Inflammatory macrophage treated with lipopolysaccharide for 4 hours (primary cell): ENCODE measurements around the gene CA14.
"Not testable (repeated sequence)": the region's sequence is repeated elsewhere in the genome, so short reads cannot be mapped to it uniquely, and the experiment has no call there.

Experiments used
- DNase-seq: peaks from one replicate; pipeline ENCODE4 v3.0.0-alpha.2; 2020

The CA14 gene

GRCh38 chr1:150257624-150258585, at the start of gene CA14:
TSS of gene CA14 (plus strand) at chr1:150257774. CDS start at chr1:150258129, 355 bp downstream.
- DNase-seq, result no peak

DNA sequence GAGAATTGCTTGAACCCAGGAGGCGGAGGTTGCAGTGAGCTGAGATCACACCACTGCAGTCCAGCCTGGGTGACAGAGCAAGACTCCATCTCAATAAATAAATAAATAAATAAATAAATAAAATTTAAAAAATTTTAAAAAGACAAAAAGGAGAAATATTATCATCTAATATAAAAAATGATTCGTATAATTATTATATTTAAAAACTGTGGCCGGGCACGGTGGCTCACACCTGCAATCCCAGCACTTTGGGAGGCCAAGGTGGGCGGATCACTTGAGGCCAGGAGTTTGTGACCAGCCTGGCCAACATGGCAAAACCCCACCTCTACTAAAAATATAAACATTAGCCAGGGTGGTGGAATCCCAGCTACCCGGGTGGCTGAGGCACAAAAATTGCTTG, 49.1 kb upstream of the CA14 start:
- DNase-seq, result not testable (repeated sequence)

DNA sequence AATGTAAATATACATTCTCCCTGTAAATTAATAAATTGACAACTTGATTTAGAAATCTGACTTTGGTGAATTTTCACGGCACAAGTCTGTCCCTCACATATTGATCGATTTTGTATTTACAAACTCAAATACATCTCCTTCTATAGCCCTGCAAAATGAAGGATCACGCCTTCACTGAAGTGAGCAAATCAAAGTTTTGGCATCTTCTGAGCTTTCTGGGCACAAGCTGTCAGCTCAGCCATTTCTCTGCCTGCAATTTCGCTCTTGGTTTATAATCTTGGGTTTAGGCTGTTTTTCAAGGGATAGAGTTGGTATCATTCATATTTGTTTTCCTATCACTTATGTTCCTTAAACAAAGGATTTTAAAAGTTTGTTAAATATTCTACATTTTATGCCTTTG, 47.5 kb upstream of the CA14 start:
- DNase-seq, result no peak

DNA sequence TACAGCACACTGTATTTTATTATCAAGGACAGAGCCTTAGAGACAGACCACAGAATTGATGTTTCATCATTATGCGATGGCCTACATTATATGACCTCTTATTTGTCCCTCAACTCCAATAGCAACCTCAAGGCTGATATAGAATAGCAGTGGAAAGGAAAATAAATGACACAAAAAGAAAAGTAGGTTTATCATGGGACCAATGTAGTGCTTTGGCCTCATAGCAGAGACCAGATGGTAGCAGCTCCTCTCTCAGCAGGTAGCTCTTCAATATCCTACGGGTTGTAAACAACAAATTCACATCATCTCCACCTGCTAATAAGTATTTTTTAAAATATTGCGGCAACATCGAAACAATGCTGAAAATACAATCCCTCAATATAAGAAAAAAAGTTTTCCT, 46.9 kb upstream of the CA14 start:
- no peak for DNase-seq

DNA sequence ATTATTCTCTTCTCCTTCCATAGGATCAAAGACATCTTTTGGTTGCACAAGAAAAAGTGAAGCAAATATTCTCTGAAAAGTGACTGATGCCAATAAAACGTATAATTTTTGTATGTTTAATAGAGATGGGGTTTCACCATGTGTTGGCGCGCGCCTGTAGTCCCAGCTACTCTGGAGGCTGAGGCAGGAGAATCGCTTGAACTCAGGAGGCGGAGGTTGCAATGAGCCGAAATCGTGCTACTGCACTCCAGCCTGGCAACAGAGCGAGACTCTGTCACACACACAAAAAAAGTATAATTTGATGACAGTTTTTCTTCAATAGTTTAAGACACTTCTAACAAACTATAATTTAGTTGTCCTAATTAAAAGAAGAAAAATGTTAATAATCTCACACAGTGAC, 45.5 kb upstream of the CA14 start:
- DNase-seq, result no peak

GRCh38 chr1:150213170-150214098, 44.1 kb upstream of the CA14 start:
- DNase-seq, result peak; percentile 98

DNA sequence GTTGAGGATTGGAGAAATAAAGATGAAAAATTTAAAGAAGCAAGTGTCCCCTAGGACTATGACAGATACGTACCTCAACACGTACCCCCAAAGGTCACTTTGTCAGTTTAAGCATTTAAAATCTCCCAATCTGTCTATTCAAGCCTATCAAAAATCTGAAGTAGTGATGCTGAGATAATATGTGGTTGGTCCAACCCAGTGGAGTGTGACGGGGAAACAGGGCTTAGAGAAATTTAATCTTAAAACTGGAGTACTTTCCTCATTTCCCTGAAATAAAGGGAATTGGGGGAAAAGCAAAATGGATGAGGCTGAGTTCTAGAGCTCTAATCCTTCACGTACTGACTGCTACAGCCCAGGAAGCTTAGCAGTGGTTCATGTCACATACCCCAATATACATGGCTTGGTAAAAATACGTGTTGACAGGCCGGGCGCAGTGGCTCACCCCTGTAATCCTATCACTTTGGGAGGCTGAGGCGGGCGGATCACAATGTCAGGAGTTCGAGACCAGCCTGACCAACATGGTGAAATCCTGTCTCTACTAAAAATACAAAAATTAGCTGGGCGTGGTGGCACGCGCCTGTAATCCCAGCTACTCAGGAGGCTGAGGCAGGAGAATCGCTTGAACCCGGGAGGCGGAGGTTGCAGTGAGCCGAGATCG, 43.3 kb upstream of the CA14 start:
- DNase-seq, result not testable (repeated sequence)

DNA sequence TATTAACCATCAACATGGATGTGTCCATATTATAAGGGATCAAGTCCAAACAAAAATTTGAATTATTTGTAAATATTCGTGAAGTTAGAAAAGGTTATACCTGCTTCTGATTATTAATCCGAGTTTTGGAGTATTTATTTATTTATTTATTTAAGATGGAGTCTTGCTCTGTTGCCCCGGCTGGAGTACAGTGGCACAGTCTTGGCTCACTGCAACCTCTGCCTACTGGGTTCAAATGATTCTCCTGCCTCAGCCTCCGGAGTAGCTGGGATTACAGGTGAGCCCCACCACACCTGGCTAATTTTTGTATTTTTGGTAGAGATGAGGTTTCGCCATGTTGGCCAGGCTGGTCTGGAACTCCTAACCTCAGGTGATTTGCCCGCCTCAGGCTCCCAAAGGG, 41.7 kb upstream of the CA14 start:
- DNase-seq, result not testable (repeated sequence)

GRCh38 chr1:150221552-150221951, 36.0 kb upstream of the CA14 start:
- DNase-seq, result peak; percentile 19

DNA sequence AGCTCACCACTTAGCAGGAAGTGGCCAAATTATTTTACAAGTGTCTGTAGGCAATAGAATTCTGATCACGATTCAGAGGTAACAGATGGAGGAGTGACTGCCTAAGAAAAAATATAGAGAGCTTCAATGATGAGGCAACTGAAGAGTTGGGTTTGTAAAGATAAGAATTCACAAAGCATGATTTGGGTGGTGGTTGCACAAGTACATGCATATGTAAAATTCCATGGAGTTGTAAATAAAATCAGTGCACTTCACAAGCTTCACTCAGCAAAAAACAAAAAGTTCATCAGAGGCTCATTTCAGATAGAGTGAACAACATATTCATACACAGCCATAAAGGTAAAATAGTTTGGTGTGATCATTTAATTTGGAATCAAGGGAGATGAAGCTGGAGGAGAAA, 32.6 kb upstream of the CA14 start:
- DNase-seq, result no peak

GRCh38 chr1:150225546-150225945, 32.0 kb upstream of the CA14 start:
- no peak for DNase-seq

- no peak for DNase-seq
Measured at GRCh38 chr1:150226486-150226885, 31.1 kb upstream of the CA14 start.

GRCh38 chr1:150227228-150227627, 30.3 kb upstream of the CA14 start:
- no peak for DNase-seq

- not testable (repeated sequence) for DNase-seq
Measured at GRCh38 chr1:150228246-150228645, 29.3 kb upstream of the CA14 start.

DNA sequence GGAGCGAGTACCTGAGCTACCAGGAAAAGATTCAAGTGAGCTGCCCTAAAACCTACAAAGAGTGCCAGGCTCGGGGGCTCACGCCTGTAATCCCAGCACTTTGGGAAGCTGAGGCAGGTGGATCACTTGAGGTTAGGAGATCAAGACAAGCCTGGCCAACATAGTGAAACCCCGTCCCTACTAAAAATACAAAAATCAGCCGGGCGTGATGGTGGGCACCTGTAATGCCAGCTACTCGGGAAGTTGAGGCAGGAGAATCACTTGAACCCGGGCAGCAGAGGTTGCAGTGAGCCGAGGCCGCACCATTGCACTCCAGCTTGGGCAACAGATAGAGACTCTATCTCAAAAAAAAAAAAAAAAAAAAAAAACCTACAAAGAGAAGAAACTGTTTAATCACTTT, 24.7 kb upstream of the CA14 start:
- not testable (repeated sequence) for DNase-seq

GRCh38 chr1:150233359-150234308, 23.9 kb upstream of the CA14 start:
- peak; percentile 33 for DNase-seq

DNA sequence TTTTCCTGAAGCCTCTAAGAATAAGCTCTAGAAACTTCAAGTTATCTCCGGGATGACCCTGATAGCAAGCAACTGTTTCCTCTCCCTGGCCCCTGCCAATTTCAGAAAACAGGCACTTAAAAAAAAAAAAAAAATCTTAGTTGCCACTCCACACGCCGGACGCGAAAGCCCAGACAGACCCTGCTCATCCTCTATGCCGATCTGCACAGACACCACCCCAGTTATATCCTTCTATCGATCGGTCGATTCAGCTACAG, 23.3 kb upstream of the CA14 start:
- DNase-seq, result no peak

DNA sequence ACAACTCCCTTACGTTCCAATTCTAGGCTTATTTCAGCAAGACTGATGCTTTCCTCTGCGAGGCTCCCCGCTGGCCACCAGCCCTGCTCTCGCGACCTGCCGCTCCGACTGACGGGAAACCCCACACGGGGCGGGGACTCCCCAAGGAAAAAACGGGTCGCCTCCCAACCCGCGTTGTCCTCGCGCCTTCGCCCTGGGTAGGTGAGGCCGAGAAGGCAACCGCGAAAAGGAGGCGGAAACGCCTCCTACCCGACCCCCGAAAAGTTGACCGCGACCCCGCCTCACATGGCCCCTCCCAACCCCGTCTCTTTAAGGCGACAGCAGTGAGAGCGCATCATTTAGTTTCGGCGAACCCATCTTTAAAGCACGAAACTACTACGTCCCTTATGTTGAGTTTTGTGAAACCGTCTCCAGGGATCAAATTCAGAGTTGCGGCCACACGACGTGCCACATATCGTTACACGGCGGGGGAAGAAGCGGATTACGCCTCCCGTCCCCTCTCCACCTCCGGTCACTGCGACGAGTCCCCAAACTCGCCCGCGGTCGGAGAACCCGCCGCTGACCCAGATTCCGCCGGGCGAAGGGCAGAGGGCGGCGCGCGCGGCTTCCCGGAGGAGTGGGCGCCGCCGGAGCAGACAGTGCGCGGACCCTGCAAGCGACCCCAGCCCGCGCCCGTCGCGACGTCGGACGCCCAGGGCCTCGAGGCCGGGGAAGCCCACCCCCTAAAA, 22.8 kb upstream of the CA14 start:
- peak; percentile 80 for DNase-seq

GRCh38 chr1:150235294-150235851, 22.2 kb upstream of the CA14 start:
- peak; percentile 17 for DNase-seq

- peak; percentile 97 for DNase-seq
Measured at GRCh38 chr1:150235852-150236613, 21.5 kb upstream of the CA14 start, which contains the start of gene ANP32E. TSS of gene ANP32E (minus strand) at chr1:150236112. CDS start at chr1:150235786, 326 bp downstream.
